Activated T-cell treated with anti-CD3 and anti-CD28 coated beads, Interleukin-2, amount 50 U/mL, for 72 hours (primary cell): Measurements from ENCODE around the gene RAPSN. TPM values are rescaled to one million over a fixed set of nuclear protein-coding genes. Genes with fewer than 3 reads are reported as not detected.

Source experiments
- ATAC-seq, 2 donors: fragments of 150-1000 bp; cut with Tn5 transposase; replicated peaks in 1 of 2; 2 replicates each; pipeline ENCODE4 v1.10.0; 2021; ENCODE audit warnings: moderate library complexity in 2 of 2, mild to moderate bottlenecking in 1 of 2
- DNase-seq, 2 donors: peaks; one replicate each; pipeline ENCODE4 v3.0.0; 2021 to 2022; ENCODE audit warnings: mixed read lengths in 1 of 2
- H3K27ac Mint-ChIP-seq: one replicate; pipeline ENCODE4 v1.8.0; 2022; ENCODE audit warnings: mild to moderate bottlenecking, moderate library complexity, mixed read lengths
- H3K27me3 Mint-ChIP-seq: one replicate; pipeline ENCODE4 v1.8.0; 2022; ENCODE audit warnings: low read depth, mixed read lengths
- H3K36me3 Mint-ChIP-seq, 2 donors: one replicate each; pipeline ENCODE4 v1.8.0; 2022; ENCODE audit warnings: mixed read lengths in 2 of 2, mild to moderate bottlenecking in 1 of 2; ENCODE audit not compliant: insufficient read depth in 2 of 2
- H3K4me1 Mint-ChIP-seq: one replicate; pipeline ENCODE4 v1.8.0; 2022; ENCODE audit warnings: low read depth, mixed read lengths
- H3K4me3 Mint-ChIP-seq, 2 donors: one replicate each; pipeline ENCODE4 v1.8.0; 2022; ENCODE audit warnings: mild to moderate bottlenecking in 2 of 2, mixed read lengths in 2 of 2, moderate library complexity in 2 of 2
- H3K9me3 Mint-ChIP-seq, 2 donors: one replicate each; pipeline ENCODE4 v1.8.0; 2022; ENCODE audit warnings: mixed read lengths in 2 of 2
- total RNA-seq, 2 donors: library from RNA; stranded (reverse); gene quantifications; one replicate each; pipeline ENCODE4 v1.2.3, GENCODE V29; 2022

Gene RAPSN
- 1 to 10 TPM in 1 of 2 donors, under 1 TPM in 1; 0.77 to 1.3 TPM for total RNA-seq

- ATAC-seq (peak in 1 of 2 donors; percentile 14), DNase-seq (no peak)
- H3K4me1 Mint-ChIP-seq = no peaks in the 10 kb centered on the region
- H3K27me3 Mint-ChIP-seq = no peaks in the 10 kb centered on the region
- no peak within 1 kb of the TSS for H3K27ac Mint-ChIP-seq
- H3K4me3 Mint-ChIP-seq = no peak within 1 kb of the TSS
- H3K36me3 Mint-ChIP-seq = no peaks in the 10 kb centered on the region
- H3K9me3 Mint-ChIP-seq = no peaks in the 10 kb centered on the region
Measured at GRCh38 chr11:47448566-47449427, at the start of gene RAPSN. RAPSN (minus strand) TSS chr11:47449136; CDS start chr11:47448964, 172 bp downstream.

DNA sequence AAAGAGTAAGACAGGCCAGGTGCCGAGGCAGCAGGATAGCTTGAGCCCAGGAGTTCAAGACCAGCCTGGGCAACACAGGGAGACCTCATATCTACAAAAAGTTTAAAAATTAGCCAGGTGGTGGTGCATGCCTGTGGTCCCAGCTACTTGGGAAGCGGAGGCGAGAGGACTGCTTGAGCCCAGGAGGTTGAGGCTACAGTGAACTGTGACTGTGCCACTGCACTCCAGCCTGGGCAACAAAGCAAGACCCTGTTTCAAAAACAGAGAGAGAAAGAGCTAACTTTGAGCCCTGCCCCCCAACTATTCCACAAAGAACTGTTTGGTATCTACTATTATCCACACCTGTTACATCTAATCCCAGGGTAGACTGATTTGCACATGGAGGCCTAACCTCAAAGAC is 49.2 kb upstream of the RAPSN start:
- Mint-ChIP-seq H3K27ac (peak overlapping the region; percentile 53), H3K4me3 (no peak overlapping the region), H3K27me3 (no peaks in the 10 kb centered on the region), H3K9me3 (no peaks in the 10 kb centered on the region), H3K4me1 (peaks cover 35% of the 10 kb centered on the region), H3K36me3 (peaks cover 0 to 15% of the 10 kb centered on the region in 2 donors)
- no peak for DNase-seq
- no peak for ATAC-seq

DNA sequence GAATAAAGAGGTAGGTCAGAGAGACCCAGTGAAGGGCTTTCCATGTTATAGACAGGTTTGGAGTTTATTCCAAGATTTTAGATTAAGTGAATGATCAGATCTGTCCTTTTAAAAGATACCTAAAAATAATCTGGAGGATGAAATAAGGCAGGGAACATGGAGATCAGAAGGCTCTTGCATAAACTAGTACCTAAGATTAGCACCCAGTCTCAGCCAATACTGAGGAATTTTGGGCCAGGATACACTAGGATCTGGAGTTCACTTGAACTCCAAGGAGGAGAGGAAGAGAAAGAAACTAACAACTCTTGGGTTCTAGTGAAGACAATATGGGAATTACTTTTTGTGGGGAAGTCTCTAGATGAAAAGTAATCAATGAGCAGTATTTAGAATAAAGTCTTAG is 47.9 kb upstream of the RAPSN start:
- H3K9me3 Mint-ChIP-seq = no peaks in the 10 kb centered on the region
- H3K27me3 Mint-ChIP-seq = no peaks in the 10 kb centered on the region
- no peak overlapping the region for H3K27ac Mint-ChIP-seq
- DNase-seq (no peak), ATAC-seq (no peak)
- peaks cover 0 to 14% of the 10 kb centered on the region in 2 donors for H3K36me3 Mint-ChIP-seq
- no peak overlapping the region for H3K4me3 Mint-ChIP-seq
- H3K4me1 Mint-ChIP-seq = peaks cover 21% of the 10 kb centered on the region

DNA sequence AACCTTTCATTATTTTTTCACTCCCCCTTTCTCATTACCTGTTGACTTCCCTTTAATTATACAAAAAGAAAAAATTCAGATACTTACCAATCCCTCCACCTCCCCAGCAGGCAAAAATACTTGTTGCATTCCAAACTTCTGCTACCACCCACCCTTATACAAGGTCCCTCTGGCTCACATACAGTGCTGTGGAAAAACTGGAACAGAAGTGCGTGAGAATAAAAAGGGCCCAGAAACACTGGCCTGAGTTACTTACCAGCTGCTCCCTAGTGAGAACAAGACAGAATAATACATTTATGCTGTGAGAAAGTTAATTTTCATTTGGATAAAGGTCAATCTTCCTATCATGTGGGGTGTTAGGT is 46.9 kb upstream of the RAPSN start:
- H3K4me1 Mint-ChIP-seq = peaks cover 18% of the 10 kb centered on the region
- no peak overlapping the region for H3K27ac Mint-ChIP-seq
- peaks cover 0 to 13% of the 10 kb centered on the region in 2 donors for H3K36me3 Mint-ChIP-seq
- no peaks in the 10 kb centered on the region for H3K9me3 Mint-ChIP-seq
- ATAC-seq = no peak
- DNase-seq = no peak
- no peak overlapping the region for H3K4me3 Mint-ChIP-seq
- no peaks in the 10 kb centered on the region for H3K27me3 Mint-ChIP-seq

DNA sequence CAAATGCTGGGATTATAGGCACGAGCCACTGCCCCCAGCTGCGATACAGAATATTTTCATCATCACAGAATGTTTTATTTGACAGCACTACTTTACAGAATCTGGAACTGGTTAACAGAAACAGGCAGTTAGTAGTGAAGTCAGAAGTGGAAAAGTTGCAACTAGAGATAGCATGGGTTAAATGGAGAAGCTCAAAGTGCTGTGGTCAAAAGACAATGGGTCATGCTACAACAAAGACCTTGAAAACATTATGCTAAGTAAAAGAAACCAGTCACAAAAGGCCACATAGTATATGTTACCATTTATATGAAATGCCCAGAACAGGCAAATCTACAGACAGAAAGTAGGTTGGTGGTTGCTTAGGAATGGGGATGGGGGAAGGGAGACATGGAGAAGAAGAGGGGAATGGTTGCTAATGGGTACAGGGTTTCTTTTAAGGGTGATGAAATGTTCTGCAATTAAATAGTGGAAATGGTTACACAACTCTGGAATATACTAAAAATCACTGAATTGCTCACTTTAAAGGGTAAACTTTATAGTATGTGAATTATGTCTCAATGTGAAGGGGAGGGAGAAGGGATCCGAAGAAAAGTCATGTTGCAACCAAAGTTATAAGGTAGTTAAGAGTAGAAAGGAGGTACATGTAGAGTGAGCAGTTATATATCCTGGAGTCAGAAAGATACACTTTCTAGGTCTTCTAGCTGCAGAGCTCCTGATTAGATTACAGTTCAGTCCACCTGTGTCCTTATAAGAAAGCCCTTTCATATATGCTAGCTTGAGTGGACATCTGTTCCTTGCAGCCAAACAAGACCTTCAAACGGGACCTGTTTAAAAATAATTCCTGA is 46.3 kb upstream of the RAPSN start:
- Mint-ChIP-seq H3K27me3 (no peaks in the 10 kb centered on the region), H3K27ac (no peak overlapping the region), H3K9me3 (no peaks in the 10 kb centered on the region), H3K4me1 (peaks cover 15% of the 10 kb centered on the region), H3K4me3 (no peak overlapping the region), H3K36me3 (peaks cover 0 to 13% of the 10 kb centered on the region in 2 donors)
- DNase-seq (no peak), ATAC-seq (peak; percentile 20 to 54)

DNA sequence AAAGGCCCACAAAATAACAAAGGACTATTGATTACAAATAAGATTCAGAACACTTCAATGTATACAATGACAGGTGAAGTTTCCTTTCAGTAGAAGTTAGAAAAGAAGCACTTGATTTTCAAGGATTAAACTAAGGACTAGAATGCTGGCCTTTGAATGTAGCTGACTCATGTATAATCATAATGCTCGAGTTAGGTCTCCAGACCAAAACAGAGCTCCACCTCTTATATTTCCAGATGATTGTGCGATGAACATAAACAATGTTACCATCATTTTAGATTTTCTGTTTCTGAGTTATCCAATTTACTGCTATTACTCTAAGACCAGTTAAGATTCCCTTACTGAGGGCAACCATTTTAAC is 40.4 kb upstream of the RAPSN start:
- Mint-ChIP-seq H3K4me1 (peaks cover 25% of the 10 kb centered on the region), H3K27me3 (no peaks in the 10 kb centered on the region), H3K9me3 (no peaks in the 10 kb centered on the region), H3K4me3 (no peak overlapping the region), H3K36me3 (peaks cover 6 to 28% of the 10 kb centered on the region in 2 donors), H3K27ac (peak overlapping the region; percentile 72)
- no peak for ATAC-seq
- no peak for DNase-seq

DNA sequence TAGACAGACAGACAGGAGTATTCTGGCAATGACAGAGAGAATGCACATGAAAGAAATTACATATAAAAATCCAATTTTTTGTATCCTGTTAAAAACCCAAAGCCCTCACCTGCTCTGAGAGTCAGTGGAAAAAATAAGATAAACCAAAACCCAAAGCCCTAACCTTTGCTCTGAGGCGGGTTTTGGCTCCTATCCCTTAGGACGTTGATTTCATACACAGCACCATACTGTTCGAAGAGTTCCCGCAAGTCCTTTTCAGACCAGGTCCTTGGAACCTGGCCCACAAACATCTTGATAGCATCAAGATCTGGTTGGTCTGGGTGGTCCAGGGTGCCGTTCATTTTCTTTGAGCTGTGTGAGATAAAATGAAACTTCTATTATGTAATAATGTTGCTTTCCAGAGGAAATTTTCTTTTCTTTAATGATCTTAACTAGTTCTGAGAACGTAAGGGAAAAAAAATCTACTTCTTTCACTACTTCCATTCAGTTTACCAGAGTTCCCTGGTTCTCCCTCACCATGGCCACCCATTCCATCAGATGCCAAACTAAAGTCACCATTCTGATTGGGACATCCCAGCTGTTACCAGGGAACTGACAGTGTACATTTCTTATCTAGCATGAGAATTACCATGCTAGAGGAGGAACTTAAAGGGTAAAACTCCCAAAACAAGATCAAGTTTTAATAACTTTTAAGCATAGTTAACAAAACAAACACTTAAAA is 39.9 kb upstream of the RAPSN start:
- DNase-seq (no peak), ATAC-seq (no peak)
- Mint-ChIP-seq H3K36me3 (peaks cover 6 to 30% of the 10 kb centered on the region in 2 donors), H3K27ac (peak overlapping the region; percentile 72), H3K4me1 (peaks cover 25% of the 10 kb centered on the region), H3K9me3 (no peaks in the 10 kb centered on the region), H3K4me3 (no peak overlapping the region), H3K27me3 (no peaks in the 10 kb centered on the region)

GRCh38 chr11:47488111-47488510 is 39.2 kb upstream of the RAPSN start:
- no peaks in the 10 kb centered on the region for H3K9me3 Mint-ChIP-seq
- ATAC-seq (no peak), DNase-seq (no peak)
- H3K27me3 Mint-ChIP-seq = no peaks in the 10 kb centered on the region
- peaks cover 25% of the 10 kb centered on the region for H3K4me1 Mint-ChIP-seq
- peaks cover 6 to 33% of the 10 kb centered on the region in 2 donors for H3K36me3 Mint-ChIP-seq
- no peak overlapping the region for H3K4me3 Mint-ChIP-seq
- peak overlapping the region; percentile 67 for H3K27ac Mint-ChIP-seq

DNA sequence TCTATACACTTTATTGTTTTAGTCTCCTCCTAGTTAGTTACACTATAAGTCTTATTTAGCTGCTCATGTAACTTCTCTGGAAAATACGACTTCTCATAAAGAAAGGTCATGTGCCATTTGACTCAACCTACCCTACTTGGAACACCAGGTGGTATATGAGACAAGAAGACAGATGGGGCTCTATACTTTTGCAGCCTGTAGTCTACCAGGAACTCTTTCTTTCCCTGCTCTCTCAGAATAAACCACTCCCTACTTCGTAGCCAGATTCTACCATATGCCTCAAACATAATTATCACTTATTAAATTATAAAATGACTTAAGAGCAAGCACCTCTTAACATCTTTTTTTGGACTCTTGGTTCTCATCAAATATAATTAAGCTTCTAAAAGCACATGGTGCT is 38.5 kb upstream of the RAPSN start:
- Mint-ChIP-seq H3K27ac (peak overlapping the region; percentile 67), H3K36me3 (peaks cover 6 to 34% of the 10 kb centered on the region in 2 donors), H3K4me3 (no peak overlapping the region), H3K9me3 (no peaks in the 10 kb centered on the region), H3K27me3 (no peaks in the 10 kb centered on the region), H3K4me1 (peaks cover 25% of the 10 kb centered on the region)
- no peak for ATAC-seq
- DNase-seq = no peak

GRCh38 chr11:47485107-47485506 is 36.2 kb upstream of the RAPSN start:
- Mint-ChIP-seq H3K4me3 (no peak overlapping the region), H3K27me3 (no peaks in the 10 kb centered on the region), H3K9me3 (no peaks in the 10 kb centered on the region), H3K27ac (no peak overlapping the region), H3K36me3 (peaks cover 8 to 41% of the 10 kb centered on the region in 2 donors), H3K4me1 (peaks cover 21% of the 10 kb centered on the region)
- DNase-seq = no peak
- ATAC-seq = no peak

- DNase-seq (no peak), ATAC-seq (no peak)
- Mint-ChIP-seq H3K27ac (peak overlapping the region; percentile 91), H3K27me3 (no peaks in the 10 kb centered on the region), H3K9me3 (no peaks in the 10 kb centered on the region), H3K4me3 (no peak overlapping the region), H3K36me3 (peaks cover 8 to 43% of the 10 kb centered on the region in 2 donors), H3K4me1 (peaks cover 16% of the 10 kb centered on the region)
Measured at GRCh38 chr11:47483457-47483856, 34.5 kb upstream of the RAPSN start.

DNA sequence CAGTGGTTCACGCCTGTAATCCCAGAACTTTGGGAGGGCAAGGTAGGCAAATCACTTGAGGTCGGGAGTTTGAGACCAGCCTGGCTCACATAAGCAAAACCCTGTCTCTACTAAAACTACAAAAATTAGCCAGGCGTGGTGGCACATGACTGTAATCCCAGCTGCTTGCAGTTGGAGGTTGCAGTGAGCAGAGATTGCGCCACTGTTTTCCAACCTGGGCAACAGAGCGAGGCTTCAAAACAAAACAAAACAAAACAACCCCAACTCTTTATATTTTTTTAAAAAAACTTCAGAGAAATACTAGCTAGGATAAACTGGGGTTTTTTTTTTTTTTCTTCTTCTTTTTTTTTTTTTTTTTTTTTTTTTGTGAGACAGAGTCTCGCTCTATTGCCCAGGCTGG is 31.8 kb upstream of the RAPSN start:
- no peaks in the 10 kb centered on the region for H3K27me3 Mint-ChIP-seq
- H3K36me3 Mint-ChIP-seq = peaks cover 12 to 35% of the 10 kb centered on the region in 2 donors
- H3K4me3 Mint-ChIP-seq = no peak overlapping the region
- DNase-seq (no peak), ATAC-seq (no peak)
- peaks cover 22% of the 10 kb centered on the region for H3K4me1 Mint-ChIP-seq
- H3K27ac Mint-ChIP-seq = no peak overlapping the region
- no peaks in the 10 kb centered on the region for H3K9me3 Mint-ChIP-seq
